Measurements from ENCODE around the gene NBR1.
"Not testable (repeated sequence)": the region's sequence is repeated elsewhere in the genome, so short reads cannot be mapped to it uniquely, and the experiment has no call there.

NBR1 gene, protein sequence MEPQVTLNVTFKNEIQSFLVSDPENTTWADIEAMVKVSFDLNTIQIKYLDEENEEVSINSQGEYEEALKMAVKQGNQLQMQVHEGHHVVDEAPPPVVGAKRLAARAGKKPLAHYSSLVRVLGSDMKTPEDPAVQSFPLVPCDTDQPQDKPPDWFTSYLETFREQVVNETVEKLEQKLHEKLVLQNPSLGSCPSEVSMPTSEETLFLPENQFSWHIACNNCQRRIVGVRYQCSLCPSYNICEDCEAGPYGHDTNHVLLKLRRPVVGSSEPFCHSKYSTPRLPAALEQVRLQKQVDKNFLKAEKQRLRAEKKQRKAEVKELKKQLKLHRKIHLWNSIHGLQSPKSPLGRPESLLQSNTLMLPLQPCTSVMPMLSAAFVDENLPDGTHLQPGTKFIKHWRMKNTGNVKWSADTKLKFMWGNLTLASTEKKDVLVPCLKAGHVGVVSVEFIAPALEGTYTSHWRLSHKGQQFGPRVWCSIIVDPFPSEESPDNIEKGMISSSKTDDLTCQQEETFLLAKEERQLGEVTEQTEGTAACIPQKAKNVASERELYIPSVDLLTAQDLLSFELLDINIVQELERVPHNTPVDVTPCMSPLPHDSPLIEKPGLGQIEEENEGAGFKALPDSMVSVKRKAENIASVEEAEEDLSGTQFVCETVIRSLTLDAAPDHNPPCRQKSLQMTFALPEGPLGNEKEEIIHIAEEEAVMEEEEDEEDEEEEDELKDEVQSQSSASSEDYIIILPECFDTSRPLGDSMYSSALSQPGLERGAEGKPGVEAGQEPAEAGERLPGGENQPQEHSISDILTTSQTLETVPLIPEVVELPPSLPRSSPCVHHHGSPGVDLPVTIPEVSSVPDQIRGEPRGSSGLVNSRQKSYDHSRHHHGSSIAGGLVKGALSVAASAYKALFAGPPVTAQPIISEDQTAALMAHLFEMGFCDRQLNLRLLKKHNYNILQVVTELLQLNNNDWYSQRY

GRCh38 chr17:43170766-43171585 lies at the start of gene NBR1:
Gene NBR1, plus strand, starts transcription at chr17:43171214. Its CDS starts 4,586 bp downstream, at chr17:43175800.
- DNase-seq (ENCODE audit: low spot score in 2 of 2) = peak; percentile 97
- H3K27me3 ChIP-seq (ENCODE audit: low read depth) = no peaks in the 10 kb centered on the region
- peak within 1 kb of the TSS; percentile 64 for H3K4me3 ChIP-seq
- H3K4me1 ChIP-seq = peaks cover 11% of the 10 kb centered on the region
- no peaks in the 10 kb centered on the region for H3K9me3 ChIP-seq
- in situ Hi-C loops (cut with MboI; ENCODE audit: low sequenced_read_pairs) = no loop called here
- peaks cover 5% of the 10 kb centered on the region for H3K36me3 ChIP-seq (replicated peaks)

GRCh38 chr17:43125133-43125966 lies 45.7 kb upstream of the NBR1 start, which contains the start of gene BRCA1:
Gene BRCA1, minus strand, starts transcription at chr17:43125364. Its CDS starts 1,268 bp downstream, at chr17:43124096.
- peaks cover 9% of the 10 kb centered on the region for H3K4me1 ChIP-seq
- H3K36me3 ChIP-seq (replicated peaks) = peaks cover 19% of the 10 kb centered on the region; the same call in 1 of the 2 replicates
- DNase-seq (ENCODE audit: low spot score in 2 of 2) = peak; percentile 96 to 99
- no peaks in the 10 kb centered on the region for H3K9me3 ChIP-seq
- H3K27me3 ChIP-seq (ENCODE audit: low read depth) = no peaks in the 10 kb centered on the region
- H3K4me3 ChIP-seq = peak within 1 kb of the TSS; percentile 52
- in situ Hi-C loops (cut with MboI; ENCODE audit: low sequenced_read_pairs) = no loop called here

- H3K27me3 ChIP-seq (ENCODE audit: low read depth) = no peaks in the 10 kb centered on the region
- H3K36me3 ChIP-seq (replicated peaks) = peaks cover 13% of the 10 kb centered on the region; the same call in 1 of the 2 replicates
- peaks cover 9% of the 10 kb centered on the region for H3K4me1 ChIP-seq
- in situ Hi-C loops (cut with MboI; ENCODE audit: low sequenced_read_pairs) = no loop called here
- no peak for DNase-seq (ENCODE audit: low spot score in 2 of 2)
- peak overlapping the region; percentile 52 for H3K4me3 ChIP-seq
- H3K9me3 ChIP-seq = no peaks in the 10 kb centered on the region
These were observed 44.8 kb upstream of the NBR1 start for GRCh38 chr17:43125967-43126910.

- Histone ChIP-seq H3K27me3 (ENCODE audit: low read depth) (no peaks in the 10 kb centered on the region), H3K36me3 (replicated peaks) (peaks cover 12% of the 10 kb centered on the region; the same call in 1 of the 2 replicates), H3K4me3 (no peak overlapping the region), H3K9me3 (no peaks in the 10 kb centered on the region), H3K4me1 (peaks cover 9% of the 10 kb centered on the region)
- DNase-seq (ENCODE audit: low spot score in 2 of 2) = no peak
- in situ Hi-C loops (cut with MboI; ENCODE audit: low sequenced_read_pairs) = no loop called here
These were observed 44.1 kb upstream of the NBR1 start for GRCh38 chr17:43126911-43127290.

DNA sequence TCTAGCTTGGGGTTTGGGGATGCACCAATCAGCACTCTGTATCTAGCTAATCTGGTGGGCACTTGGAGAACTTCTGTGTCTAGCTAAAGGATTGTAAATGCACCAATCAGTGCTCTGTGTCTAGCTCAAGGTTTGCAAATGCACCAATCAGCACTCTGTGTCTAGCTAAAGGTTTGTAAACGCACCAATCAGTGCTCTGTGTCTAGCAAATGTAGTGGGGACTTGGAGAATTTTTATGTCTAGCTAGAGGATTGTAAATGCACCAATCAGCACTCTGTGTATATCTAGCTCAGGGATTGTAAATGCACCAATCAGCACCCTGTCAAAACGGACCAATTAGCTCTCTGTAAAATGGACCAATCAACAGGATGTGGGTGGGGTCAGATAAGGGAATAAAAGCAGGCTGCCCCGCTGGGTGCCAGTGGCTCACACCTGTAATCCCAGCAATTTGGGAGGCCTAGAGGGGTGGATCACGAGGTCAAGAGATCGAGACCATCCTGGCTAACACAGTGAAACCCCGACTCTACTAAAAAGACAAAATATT lies 43.6 kb upstream of the NBR1 start:
- H3K4me1 ChIP-seq; in situ Hi-C loops (cut with MboI; ENCODE audit: low sequenced_read_pairs); H3K9me3 ChIP-seq; H3K27me3 ChIP-seq (ENCODE audit: low read depth); DNase-seq (ENCODE audit: low spot score in 2 of 2); H3K4me3 ChIP-seq: not testable (repeated sequence)
- peaks cover 12% of the 10 kb centered on the region; the same call in 1 of the 2 replicates for H3K36me3 ChIP-seq (replicated peaks)

DNA sequence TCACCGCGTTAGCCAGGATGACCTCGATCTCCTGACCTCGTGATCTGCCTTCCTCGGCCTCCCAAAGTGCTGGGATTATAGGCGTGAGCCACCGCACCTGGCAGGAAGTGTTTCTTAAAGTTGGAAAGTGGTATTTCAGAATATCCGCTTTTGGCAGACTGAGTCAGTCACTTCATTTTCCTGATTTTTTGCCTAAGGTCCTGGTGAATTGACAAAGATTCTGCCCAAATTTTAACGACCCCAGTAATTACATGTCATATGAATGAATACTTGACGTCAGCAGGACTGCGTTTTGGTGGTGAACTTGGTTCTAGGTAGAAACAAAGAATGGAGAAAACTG lies 41.4 kb upstream of the NBR1 start:
- in situ Hi-C loops (cut with MboI; ENCODE audit: low sequenced_read_pairs) = no loop called here
- Histone ChIP-seq H3K4me1 (peaks cover 5% of the 10 kb centered on the region), H3K9me3 (no peaks in the 10 kb centered on the region), H3K4me3 (no peak overlapping the region), H3K27me3 (ENCODE audit: low read depth) (no peaks in the 10 kb centered on the region), H3K36me3 (replicated peaks) (peaks cover 24% of the 10 kb centered on the region)
- no peak for DNase-seq (ENCODE audit: low spot score in 2 of 2)

DNA sequence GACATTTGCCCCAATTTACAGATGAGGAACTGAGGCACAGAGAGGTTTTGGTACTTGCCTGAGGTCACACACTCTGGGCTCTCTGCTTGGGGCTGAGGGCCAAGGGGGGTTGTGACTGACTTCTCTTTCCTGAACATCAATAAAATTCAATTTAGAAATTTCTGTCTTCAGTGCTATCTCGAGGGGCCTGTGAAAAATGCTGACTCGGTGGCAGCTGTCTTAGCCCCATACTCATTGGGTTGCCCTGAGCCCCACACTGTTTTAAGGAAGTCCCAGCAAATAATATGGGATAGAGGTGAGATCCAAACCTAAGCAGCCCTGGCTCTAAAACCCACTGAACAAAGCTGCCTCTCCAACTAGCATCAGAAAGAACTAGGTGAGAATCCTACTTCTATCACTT lies 38.9 kb upstream of the NBR1 start:
- Histone ChIP-seq H3K4me3 (no peak overlapping the region), H3K27me3 (ENCODE audit: low read depth) (no peaks in the 10 kb centered on the region), H3K9me3 (no peaks in the 10 kb centered on the region), H3K36me3 (replicated peaks) (peaks cover 25% of the 10 kb centered on the region), H3K4me1 (no peaks in the 10 kb centered on the region)
- DNase-seq (ENCODE audit: low spot score in 2 of 2) = no peak
- in situ Hi-C loops (cut with MboI; ENCODE audit: low sequenced_read_pairs) = no loop called here

DNA sequence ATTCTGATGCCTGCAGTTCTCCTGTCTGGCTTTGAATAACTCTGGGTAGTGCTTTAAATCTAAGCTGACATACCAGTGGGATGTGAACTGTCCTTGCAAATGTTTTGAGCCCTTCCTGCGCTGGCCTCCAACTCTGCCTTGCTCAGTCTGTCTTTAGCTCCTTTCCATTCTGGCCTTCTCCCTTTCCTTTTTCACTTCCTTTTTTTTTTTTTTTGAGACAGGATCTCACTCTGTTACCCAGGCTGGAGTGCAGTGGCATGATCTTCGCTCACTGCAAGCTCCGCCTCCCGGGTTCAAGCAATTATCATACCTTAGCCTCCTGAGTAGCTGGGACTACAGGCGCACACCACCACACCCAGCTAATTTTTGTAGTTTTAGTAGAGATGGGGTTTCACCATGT lies 37.6 kb upstream of the NBR1 start:
- peaks cover 21% of the 10 kb centered on the region for H3K36me3 ChIP-seq (replicated peaks)
- DNase-seq (ENCODE audit: low spot score in 2 of 2); H3K4me3 ChIP-seq; H3K9me3 ChIP-seq; H3K27me3 ChIP-seq (ENCODE audit: low read depth); H3K4me1 ChIP-seq; in situ Hi-C loops (cut with MboI; ENCODE audit: low sequenced_read_pairs): not testable (repeated sequence)

DNA sequence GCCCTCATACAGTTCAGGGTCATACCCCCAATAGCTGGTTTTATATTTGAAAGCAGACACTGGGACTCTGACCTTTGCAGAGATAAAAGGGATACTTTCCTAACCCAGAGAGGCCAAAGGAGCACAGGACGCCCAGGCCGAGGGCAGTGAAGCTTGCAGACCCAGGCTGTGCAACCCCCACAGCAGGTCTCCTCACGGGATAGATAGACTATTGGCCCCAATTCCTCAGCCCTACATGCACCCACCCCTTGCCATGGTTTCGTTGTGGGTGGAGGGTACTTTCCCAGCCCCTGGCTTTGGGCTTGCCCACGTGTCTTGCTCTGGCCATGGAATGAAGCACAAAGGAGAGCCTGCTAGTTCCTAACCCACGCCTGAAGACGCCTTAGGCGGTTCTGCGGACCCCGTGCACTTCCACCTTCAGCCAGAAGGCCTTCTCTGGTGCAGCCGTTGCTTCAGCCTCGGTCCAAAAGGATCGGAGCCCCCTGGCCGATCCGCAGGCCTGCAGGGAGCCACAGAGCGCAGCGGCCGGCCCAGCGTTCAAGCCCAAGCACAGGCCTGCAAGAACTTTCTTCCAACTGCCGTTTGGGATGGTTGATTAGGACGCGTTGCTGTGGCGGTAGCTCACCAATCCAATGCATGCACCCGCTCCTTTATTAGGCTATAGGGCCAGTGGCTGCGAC lies 36.1 kb upstream of the NBR1 start:
- no peak for DNase-seq (ENCODE audit: low spot score in 2 of 2)
- Histone ChIP-seq H3K9me3 (no peaks in the 10 kb centered on the region), H3K4me3 (no peak overlapping the region), H3K4me1 (no peaks in the 10 kb centered on the region), H3K27me3 (ENCODE audit: low read depth) (no peaks in the 10 kb centered on the region), H3K36me3 (replicated peaks) (peaks cover 15% of the 10 kb centered on the region)
- in situ Hi-C loops (cut with MboI; ENCODE audit: low sequenced_read_pairs) = no loop called here

DNA sequence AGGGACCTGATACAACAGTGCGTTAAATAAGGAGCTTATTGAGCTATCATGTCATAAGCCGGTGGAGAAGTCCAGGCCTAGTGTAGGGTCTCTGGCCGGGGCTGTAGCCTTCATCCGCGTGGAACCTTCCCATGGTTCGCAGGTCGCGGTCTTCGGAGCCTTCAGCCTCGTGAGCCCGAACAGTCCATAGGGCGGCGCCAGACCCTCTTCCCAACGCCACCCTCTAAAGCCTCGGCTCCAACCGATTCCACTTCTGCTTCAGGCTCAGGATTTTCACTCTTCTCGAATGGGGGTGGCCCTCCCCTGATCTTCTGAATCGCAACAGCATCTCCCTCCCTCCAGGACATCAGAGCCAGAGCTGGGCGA lies 35.6 kb upstream of the NBR1 start:
- no peaks in the 10 kb centered on the region for H3K4me1 ChIP-seq
- no peaks in the 10 kb centered on the region for H3K9me3 ChIP-seq
- no peak for DNase-seq (ENCODE audit: low spot score in 2 of 2)
- no peaks in the 10 kb centered on the region for H3K27me3 ChIP-seq (ENCODE audit: low read depth)
- in situ Hi-C loops (cut with MboI; ENCODE audit: low sequenced_read_pairs) = no loop called here
- no peak overlapping the region for H3K4me3 ChIP-seq
- H3K36me3 ChIP-seq (replicated peaks) = peaks cover 15% of the 10 kb centered on the region

GRCh38 chr17:43136574-43136973 lies 34.4 kb upstream of the NBR1 start:
- DNase-seq (ENCODE audit: low spot score in 2 of 2); in situ Hi-C loops (cut with MboI; ENCODE audit: low sequenced_read_pairs); H3K4me1 ChIP-seq; H3K9me3 ChIP-seq; H3K4me3 ChIP-seq; H3K27me3 ChIP-seq (ENCODE audit: low read depth): not testable (repeated sequence)
- H3K36me3 ChIP-seq (replicated peaks) = peaks cover 15% of the 10 kb centered on the region

Measured in HAP-1 (cell line).